Thyroid gland (tissue), 4 donors: Measurements from ENCODE around the gene PILRA.
"Not testable (repeated sequence)": the region's sequence is repeated elsewhere in the genome, so short reads cannot be mapped to it uniquely, and the experiment has no call there.

ENCODE experiments used
- POLR2A ChIP-seq, 2 donors: fragments of 450-650 bp; IDR thresholded peaks; one replicate each; pipeline ENCODE4 v1.6.1; 2017; ENCODE audit warnings: antibody characterized with exemption in 2 of 2, mild to moderate bottlenecking in 2 of 2, moderate library complexity in 1 of 2
- TF ChIP-seq, protein P1 (sequence below), 6 experiments: fragments of 200-600 bp in 3 of 6; fragments of 450-650 bp in 3 of 6; sonication (generic) in 3 of 6; IDR thresholded peaks; one replicate each; pipeline ENCODE4 v1.5.1; 2016 to 2019; ENCODE audit warnings: antibody characterized with exemption in 6 of 6, mild to moderate bottlenecking in 2 of 6, inconsistent platforms in 1 of 6, moderate library complexity in 1 of 6

DNA sequence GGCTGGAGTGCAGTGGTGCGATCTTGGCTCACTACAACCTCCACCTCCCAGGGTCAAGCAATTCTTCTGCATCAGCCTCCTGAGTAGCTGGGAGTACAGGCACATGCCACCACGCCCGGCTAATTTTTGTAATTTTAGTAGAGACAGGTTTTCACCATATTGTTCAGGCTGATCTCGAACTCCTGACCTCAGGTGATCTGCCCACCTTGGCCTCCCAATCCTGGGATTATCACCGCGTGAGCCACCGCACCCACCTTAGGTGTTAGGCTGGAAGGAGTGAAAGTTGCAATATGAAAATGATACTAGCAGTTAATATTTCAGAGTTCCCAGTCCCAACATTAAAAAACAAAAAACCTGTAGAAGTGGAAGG, 7.3 kb upstream of the PILRA start:
- TF ChIP-seq, protein P1, sequence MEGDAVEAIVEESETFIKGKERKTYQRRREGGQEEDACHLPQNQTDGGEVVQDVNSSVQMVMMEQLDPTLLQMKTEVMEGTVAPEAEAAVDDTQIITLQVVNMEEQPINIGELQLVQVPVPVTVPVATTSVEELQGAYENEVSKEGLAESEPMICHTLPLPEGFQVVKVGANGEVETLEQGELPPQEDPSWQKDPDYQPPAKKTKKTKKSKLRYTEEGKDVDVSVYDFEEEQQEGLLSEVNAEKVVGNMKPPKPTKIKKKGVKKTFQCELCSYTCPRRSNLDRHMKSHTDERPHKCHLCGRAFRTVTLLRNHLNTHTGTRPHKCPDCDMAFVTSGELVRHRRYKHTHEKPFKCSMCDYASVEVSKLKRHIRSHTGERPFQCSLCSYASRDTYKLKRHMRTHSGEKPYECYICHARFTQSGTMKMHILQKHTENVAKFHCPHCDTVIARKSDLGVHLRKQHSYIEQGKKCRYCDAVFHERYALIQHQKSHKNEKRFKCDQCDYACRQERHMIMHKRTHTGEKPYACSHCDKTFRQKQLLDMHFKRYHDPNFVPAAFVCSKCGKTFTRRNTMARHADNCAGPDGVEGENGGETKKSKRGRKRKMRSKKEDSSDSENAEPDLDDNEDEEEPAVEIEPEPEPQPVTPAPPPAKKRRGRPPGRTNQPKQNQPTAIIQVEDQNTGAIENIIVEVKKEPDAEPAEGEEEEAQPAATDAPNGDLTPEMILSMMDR (IDR thresholded peaks at IDR 0.05) = not testable (repeated sequence)
- TF ChIP-seq POLR2A (IDR thresholded peaks at IDR 0.05) = not testable (repeated sequence)
